HG03045 (cell line): ENCODE data around the gene ADD3.
"Not testable (repeated sequence)": the region's sequence is repeated elsewhere in the genome, so short reads cannot be mapped to it uniquely, and the experiment has no call there.

Experiments used
- ATAC-seq: cut with Tn5 transposase; IDR thresholded peaks from one replicate; pipeline ENCODE4 v1.9.1; 2021; ENCODE audit warnings: mild to moderate bottlenecking, moderate library complexity; ENCODE audit not compliant: unreplicated experiment

Gene ADD3

GRCh38 chr10:110032801-110033700 is 25.3 kb downstream of the ADD3 start:
- no peak for ATAC-seq

GRCh38 chr10:110033701-110034235 is 26.0 kb downstream of the ADD3 start:
- no peak for ATAC-seq

GRCh38 chr10:110034596-110034995 is 26.8 kb downstream of the ADD3 start:
- ATAC-seq: no peak

- no peak for ATAC-seq
Measured at GRCh38 chr10:110035070-110035921, 27.5 kb downstream of the ADD3 start.

- peak; percentile 69 for ATAC-seq
Measured at GRCh38 chr10:110036640-110037039, 28.9 kb downstream of the ADD3 start.

- no peak for ATAC-seq
Measured at GRCh38 chr10:110039254-110039653, 31.5 kb downstream of the ADD3 start.

GRCh38 chr10:110040108-110040507 is 32.3 kb downstream of the ADD3 start:
- ATAC-seq: no peak

GRCh38 chr10:110040767-110041478 is 33.1 kb downstream of the ADD3 start:
- no peak for ATAC-seq

- ATAC-seq: no peak
Measured at GRCh38 chr10:110041479-110041829, 33.7 kb downstream of the ADD3 start.

GRCh38 chr10:110042181-110042580 is 34.4 kb downstream of the ADD3 start:
- ATAC-seq: no peak

GRCh38 chr10:110042891-110043290 is 35.1 kb downstream of the ADD3 start:
- ATAC-seq: no peak

- no peak for ATAC-seq
Measured at GRCh38 chr10:110044681-110045080, 36.9 kb downstream of the ADD3 start.

- no peak for ATAC-seq
Measured at GRCh38 chr10:110045772-110046171, 38.0 kb downstream of the ADD3 start.

- ATAC-seq: not testable (repeated sequence)
Measured at GRCh38 chr10:110048145-110048544, 40.4 kb downstream of the ADD3 start.

GRCh38 chr10:110048781-110049180 is 41.0 kb downstream of the ADD3 start:
- no peak for ATAC-seq

GRCh38 chr10:110049889-110050591 is 42.3 kb downstream of the ADD3 start:
- ATAC-seq: not testable (repeated sequence)

GRCh38 chr10:110051487-110051886 is 43.7 kb downstream of the ADD3 start:
- no peak for ATAC-seq

- ATAC-seq: no peak
Measured at GRCh38 chr10:110052916-110053315, 45.1 kb downstream of the ADD3 start.

- ATAC-seq: no peak
Measured at GRCh38 chr10:110056822-110057221, 49.0 kb downstream of the ADD3 start.

GRCh38 chr10:110057456-110057855 is 49.7 kb downstream of the ADD3 start:
- ATAC-seq: no peak
